GM13976 (cell line): ENCODE data around the gene LSS.

ENCODE experiments used
- DNase-seq: peaks from one replicate; pipeline ENCODE4 v3.0.0; 2012; ENCODE audit warnings: low spot score
- CTCF ChIP-seq: IDR thresholded peaks from 2 replicates; pipeline ENCODE4 v1.5.1; 2012; ENCODE audit warnings: borderline replicate concordance, mild to moderate bottlenecking; ENCODE audit not compliant: insufficient read depth; ENCODE audit errors: extremely low read depth, missing control alignments, control extremely low read depth
- in situ Hi-C: fragments of 300-500 bp; cut with MboI; formaldehyde crosslinking; loops from one replicate; pipeline ENCODE4 v1.12.0; 2022; ENCODE audit warnings: low sequenced_read_pairs, mixed read lengths, inconsistent platforms; ENCODE audit not compliant: unreplicated experiment

LSS gene

GRCh38 chr21:46220275-46220810 is 8.2 kb downstream of the LSS start:
- TF ChIP-seq CTCF, result no peak
- no peak for DNase-seq
- in situ Hi-C loops, result no loop called here

- in situ Hi-C loops, result no loop called here
- peak; percentile 13 for DNase-seq
- no peak for TF ChIP-seq CTCF
Observed at GRCh38 chr21:46219591-46220239, 8.9 kb downstream of the LSS start.

GRCh38 chr21:46218906-46219590 is 9.5 kb downstream of the LSS start:
- peak; percentile 9 for DNase-seq
- TF ChIP-seq CTCF, result no peak
- in situ Hi-C loops, result no loop called here

GRCh38 chr21:46217511-46218196 is 10.9 kb downstream of the LSS start:
- peak; percentile 12 for DNase-seq
- in situ Hi-C loops, result no loop called here
- no peak for TF ChIP-seq CTCF

GRCh38 chr21:46216132-46216747 is 12.3 kb downstream of the LSS start:
- peak; percentile 13 for DNase-seq
- TF ChIP-seq CTCF, result no peak
- in situ Hi-C loops, result no loop called here

- no peak for TF ChIP-seq CTCF
- in situ Hi-C loops, result no loop called here
- DNase-seq, result peak; percentile 35
Observed at GRCh38 chr21:46215436-46216131, 13.0 kb downstream of the LSS start.
